AG09319 (cell line): Measurements from ENCODE around the gene ANO9.
A peak's percentile ranks its signal among the peaks of the same experiment; 100 is the strongest.

Experiments used
- DNase-seq: peaks from one replicate; pipeline ENCODE4 v3.0.0-alpha.2; 2010; ENCODE audit warnings: low read depth; ENCODE audit errors: extremely low read depth
- CTCF ChIP-seq: IDR thresholded peaks from 2 replicates; pipeline ENCODE4 v1.5.1; 2011; ENCODE audit warnings: low read depth, mild to moderate bottlenecking, inconsistent platforms, low read length, moderate library complexity

Gene ANO9

GRCh38 chr11:409600-410483 is 32.0 kb downstream of the ANO9 start:
- DNase-seq: no peak
- TF ChIP-seq CTCF: no peak

- no peak for TF ChIP-seq CTCF
- no peak for DNase-seq
Observed at GRCh38 chr11:409008-409599, 32.7 kb downstream of the ANO9 start.

GRCh38 chr11:408154-409007 is 33.4 kb downstream of the ANO9 start:
- TF ChIP-seq CTCF: no peak
- no peak for DNase-seq

- no peak for DNase-seq
- TF ChIP-seq CTCF: no peak
Observed at GRCh38 chr11:407651-408123, 34.1 kb downstream of the ANO9 start.

GRCh38 chr11:406796-407650 is 34.8 kb downstream of the ANO9 start:
- TF ChIP-seq CTCF: peak; percentile 1
- peak; percentile 28 for DNase-seq

GRCh38 chr11:405954-406795 is 35.6 kb downstream of the ANO9 start:
- no peak for TF ChIP-seq CTCF
- DNase-seq: no peak
